H1 (cell line): ENCODE data around the gene OGFR. TPM values are rescaled to one million over a fixed set of nuclear protein-coding genes. Genes with fewer than 3 reads are reported as not detected.

Source experiments
- CTCF ChIA-PET: fragments of 300-600 bp; sonication (Branson Sonifier 250); formaldehyde crosslinking; loops from one replicate; lab custom pipeline; 2021; ENCODE audit not compliant: partially characterized antibody; lab: Charles Lee
- POLR2A ChIA-PET: fragments of 300-600 bp; sonication (Branson Sonifier 250); formaldehyde crosslinking; loops from one replicate; lab custom pipeline; 2021; ENCODE audit warnings: inconsistent platforms; ENCODE audit not compliant: partially characterized antibody; lab: Charles Lee
- DNase-seq, 2 experiments: peaks; one replicate each; pipeline versions ENCODE4 v3.0.0 to v3.0.0-alpha.2; 2010 to 2022; ENCODE audit warnings: low spot score in 2 of 2, low read depth in 1 of 2, mixed read lengths in 1 of 2
- FAIRE-seq: peaks from 2 replicates; lab custom pipeline; 2011; peaks lifted over from hg19 to GRCh38; lab: Jason Lieb, UNC
- H2AFZ ChIP-seq: 2 replicates; pipeline ENCODE4 v1.8.1; 2012; ENCODE audit warnings: low read length, inconsistent platforms
- H2AK5ac ChIP-seq: 2 replicates; pipeline ENCODE4 v1.6.1; 2013; ENCODE audit warnings: low read depth, low read length
- H2BK120ac ChIP-seq: replicated peaks from 2 replicates; pipeline ENCODE3; 2013; ENCODE audit warnings: low read depth, low read length, inconsistent platforms
- H2BK12ac ChIP-seq: 2 replicates; pipeline ENCODE4 v1.6.1; 2013; ENCODE audit warnings: low read depth, low read length
- H2BK15ac ChIP-seq: 2 replicates; pipeline ENCODE4 v1.6.1; 2013; ENCODE audit warnings: low read length
- H2BK20ac ChIP-seq: 2 replicates; pipeline ENCODE4 v1.6.1; 2013; ENCODE audit warnings: low read length
- H2BK5ac ChIP-seq: 2 replicates; pipeline ENCODE4 v1.6.1; 2013; ENCODE audit warnings: low read depth, low read length
- H3K14ac ChIP-seq: 2 replicates; pipeline ENCODE4 v1.6.1; 2013; ENCODE audit warnings: inconsistent platforms; ENCODE audit not compliant: insufficient read length
- H3K18ac ChIP-seq: 2 replicates; pipeline ENCODE4 v1.6.1; 2013; ENCODE audit warnings: low read length; ENCODE audit errors: extremely low read depth
- H3K23ac ChIP-seq: 2 replicates; pipeline ENCODE4 v1.6.1; 2013; ENCODE audit warnings: inconsistent platforms; ENCODE audit not compliant: insufficient read length
- H3K23me2 ChIP-seq: 2 replicates; pipeline ENCODE4 v1.6.1; 2013; ENCODE audit warnings: low read depth, low read length
- H3K27ac ChIP-seq: 2 replicates; pipeline ENCODE4 v1.6.1; 2011; ENCODE audit warnings: low read depth, low read length, inconsistent platforms
- H3K27me3 ChIP-seq, 4 experiments: replicated peaks in 1 of 4; 1 replicate in 1 of 4; 2 replicates in 3 of 4; pipeline versions ENCODE4 v1.6.1 to v1.8.1; 2011 to 2013; ENCODE audit warnings: low read length in 3 of 4, mild to moderate bottlenecking in 3 of 4, inconsistent platforms in 2 of 4, mixed read lengths in 2 of 4, moderate library complexity in 1 of 4; ENCODE audit not compliant: control insufficient read depth in 3 of 4, insufficient read depth in 3 of 4; ENCODE audit errors: extremely low read depth in 1 of 4
- H3K36me3 ChIP-seq, 4 experiments: 2 replicates each; pipeline versions ENCODE4 v1.6.1 to v1.8.1; 2011 to 2013; ENCODE audit warnings: mild to moderate bottlenecking in 4 of 4, low read length in 3 of 4, moderate library complexity in 2 of 4, control low read depth in 1 of 4, inconsistent platforms in 1 of 4; ENCODE audit not compliant: insufficient read depth in 4 of 4, control insufficient read depth in 2 of 4
- H3K4ac ChIP-seq: replicated peaks from 2 replicates; pipeline ENCODE3; 2013; ENCODE audit warnings: low read length, low read depth, mixed read lengths, inconsistent platforms; ENCODE audit not compliant: insufficient read length
- H3K4me1 ChIP-seq, 4 experiments: replicated peaks in 1 of 4; 1 replicate in 1 of 4; 2 replicates in 3 of 4; pipeline versions ENCODE4 v1.6.1 to v1.8.1; 2011 to 2013; ENCODE audit warnings: low read length in 3 of 4, inconsistent platforms in 2 of 4, mixed read lengths in 1 of 4; ENCODE audit not compliant: insufficient read depth in 4 of 4, control insufficient read depth in 3 of 4
- H3K4me2 ChIP-seq, 2 experiments: 2 replicates each; pipeline versions ENCODE4 v1.6.1 to v1.8.1; 2011 to 2013; ENCODE audit warnings: low read depth in 2 of 2, low read length in 2 of 2, control low read depth in 1 of 2, inconsistent platforms in 1 of 2, mild to moderate bottlenecking in 1 of 2; ENCODE audit not compliant: insufficient read depth in 1 of 2
- H3K4me3 ChIP-seq, 4 experiments: fragments of 200-600, 300-600 bp in 1 of 4; sonication (generic), shearing (Covaris generic), sonication (Bioruptor Twin) in 1 of 4; 2 replicates each; pipeline versions ENCODE4 v1.5.1 to v1.8.1; 2011 to 2016; ENCODE audit warnings: low read length in 4 of 4, low read depth in 3 of 4, control low read depth in 2 of 4, inconsistent platforms in 2 of 4, mild to moderate bottlenecking in 2 of 4, mixed read lengths in 1 of 4, moderate library complexity in 1 of 4; ENCODE audit not compliant: insufficient read depth in 2 of 4; ENCODE audit errors: extremely low read depth in 1 of 4
- H3K56ac ChIP-seq: replicated peaks from 2 replicates; pipeline ENCODE3; 2013; ENCODE audit warnings: low read depth, mild to moderate bottlenecking, mixed read lengths, low read length, inconsistent platforms; ENCODE audit not compliant: insufficient read length
- H3K79me1 ChIP-seq: 2 replicates; pipeline ENCODE4 v1.6.1; 2013; ENCODE audit warnings: low read depth, low read length, control low read depth
- H3K79me2 ChIP-seq, 2 experiments: 2 replicates each; pipeline versions ENCODE4 v1.6.1 to v1.8.1; 2012 to 2013; ENCODE audit warnings: low read length in 2 of 2, mild to moderate bottlenecking in 2 of 2, inconsistent platforms in 1 of 2; ENCODE audit not compliant: insufficient read depth in 2 of 2, control insufficient read depth in 1 of 2
- H3K9ac ChIP-seq, 4 experiments: replicated peaks in 1 of 4; 1 replicate in 1 of 4; 2 replicates in 3 of 4; pipeline versions ENCODE4 v1.6.1 to v1.8.1; 2011 to 2013; ENCODE audit warnings: low read depth in 3 of 4, low read length in 3 of 4, control low read depth in 2 of 4, mild to moderate bottlenecking in 2 of 4, moderate library complexity in 2 of 4, inconsistent platforms in 1 of 4; ENCODE audit errors: extremely low read depth in 1 of 4
- H3K9me3 ChIP-seq, 2 experiments: 2 replicates each; pipeline versions ENCODE4 v1.6.1 to v1.8.1; 2012 to 2013; ENCODE audit warnings: mild to moderate bottlenecking in 2 of 2, moderate library complexity in 2 of 2, control low read depth in 1 of 2, inconsistent platforms in 1 of 2, low read depth in 1 of 2, low read length in 1 of 2, mixed read lengths in 1 of 2; ENCODE audit not compliant: insufficient read depth in 2 of 2
- H4K20me1 ChIP-seq, 2 experiments: replicated peaks in 1 of 2; 2 replicates each; pipeline versions ENCODE3 to v1.8.1; 2011 to 2013; ENCODE audit warnings: inconsistent platforms in 2 of 2, low read length in 2 of 2, mild to moderate bottlenecking in 1 of 2; ENCODE audit not compliant: insufficient read depth in 2 of 2, control insufficient read depth in 1 of 2
- H4K5ac ChIP-seq: 2 replicates; pipeline ENCODE4 v1.6.1; 2013; ENCODE audit warnings: low read length, low read depth, mixed read lengths, inconsistent platforms; ENCODE audit not compliant: insufficient read length
- H4K8ac ChIP-seq: 2 replicates; pipeline ENCODE4 v1.8.0; 2013; ENCODE audit warnings: mild to moderate bottlenecking, moderate library complexity, low read length, inconsistent platforms; ENCODE audit not compliant: insufficient read depth; ENCODE audit errors: extremely low read depth
- H4K91ac ChIP-seq: replicated peaks from 2 replicates; pipeline ENCODE3; 2013; ENCODE audit warnings: low read length, mixed read lengths, inconsistent platforms; ENCODE audit not compliant: insufficient read length
- ASH2L ChIP-seq: fragments of 200-600, 300-600 bp; sonication (generic); IDR thresholded peaks from one replicate; pipeline ENCODE4 v1.7.1; 2017; ENCODE audit warnings: low read length
- BACH1 ChIP-seq: IDR thresholded peaks from 2 replicates; pipeline ENCODE4 v1.6.1; 2012; ENCODE audit warnings: low read length, improper control_type of control experiment
- EGR1 ChIP-seq: IDR thresholded peaks from 2 replicates; pipeline ENCODE4 v1.6.1; 2011; ENCODE audit warnings: low read depth, low read length, borderline replicate concordance
- JUN ChIP-seq: IDR thresholded peaks from 2 replicates; pipeline ENCODE4 v1.6.1; 2011; ENCODE audit warnings: low read depth, mild to moderate bottlenecking, improper control_type of control experiment, low read length
- TBP ChIP-seq: IDR thresholded peaks from 2 replicates; pipeline ENCODE4 v1.6.1; 2011; ENCODE audit warnings: low read depth, low read length, improper control_type of control experiment
- WGBS, 2 experiments: shearing (Covaris generic) in 1 of 2; methylation state at CpG; one replicate each; pipeline versions ENCODE4 v1.1.6 to v1.1.7; 2013 to 2015; ENCODE audit warnings: low lambda C conversion rate in 2 of 2, mixed read lengths in 2 of 2, inconsistent platforms in 1 of 2, low coverage in 1 of 2, missing lambda C conversion rate in 1 of 2; ENCODE audit not compliant: insufficient replicate concordance in 2 of 2, insufficient coverage in 1 of 2, insufficient read length in 1 of 2; ENCODE audit errors: extremely low coverage in 1 of 2, missing lambda C conversion rate in 1 of 2; 5-methylcytosine and 5-hydroxymethylcytosine counted together
- polyA plus RNA-seq, 7 experiments: library from polyadenylated mRNA; depleted of rRNA in 3 of 7; stranded (reverse) in 5 of 7; unstranded in 2 of 7; fragments of >200 nt in 5 of 7; fragments of 200-250 nt in 2 of 7; gene quantifications; 1 replicate in 5 of 7; 2 replicates in 1 of 7; 4 replicates in 1 of 7; pipeline versions ENCODE4 v1.2.1 to v1.2.3, GENCODE V29; 2011 to 2013; ENCODE audit warnings: missing spikeins in 2 of 7, mixed read lengths in 2 of 7
- total RNA-seq: library from RNA; stranded (reverse); fragmentation: NEBNext Ultra II Directional; extraction: Animal tissue kit (Norgen Biotek cat#: 25700); gene quantifications from 2 replicates; pipeline ENCODE4 v1.2.1, GENCODE V29; 2021
- TF ChIP-seq, protein P1 (sequence below): IDR thresholded peaks from 2 replicates; pipeline ENCODE4 v1.6.1; 2012; ENCODE audit warnings: low read length, inconsistent platforms

OGFR gene
- total and polyA plus RNA-seq, 2 of the 8 experiments (the other 6 are each of a cell fraction or from before 2014, with no cell fraction given): 13.9 to 25.1 TPM

DNA sequence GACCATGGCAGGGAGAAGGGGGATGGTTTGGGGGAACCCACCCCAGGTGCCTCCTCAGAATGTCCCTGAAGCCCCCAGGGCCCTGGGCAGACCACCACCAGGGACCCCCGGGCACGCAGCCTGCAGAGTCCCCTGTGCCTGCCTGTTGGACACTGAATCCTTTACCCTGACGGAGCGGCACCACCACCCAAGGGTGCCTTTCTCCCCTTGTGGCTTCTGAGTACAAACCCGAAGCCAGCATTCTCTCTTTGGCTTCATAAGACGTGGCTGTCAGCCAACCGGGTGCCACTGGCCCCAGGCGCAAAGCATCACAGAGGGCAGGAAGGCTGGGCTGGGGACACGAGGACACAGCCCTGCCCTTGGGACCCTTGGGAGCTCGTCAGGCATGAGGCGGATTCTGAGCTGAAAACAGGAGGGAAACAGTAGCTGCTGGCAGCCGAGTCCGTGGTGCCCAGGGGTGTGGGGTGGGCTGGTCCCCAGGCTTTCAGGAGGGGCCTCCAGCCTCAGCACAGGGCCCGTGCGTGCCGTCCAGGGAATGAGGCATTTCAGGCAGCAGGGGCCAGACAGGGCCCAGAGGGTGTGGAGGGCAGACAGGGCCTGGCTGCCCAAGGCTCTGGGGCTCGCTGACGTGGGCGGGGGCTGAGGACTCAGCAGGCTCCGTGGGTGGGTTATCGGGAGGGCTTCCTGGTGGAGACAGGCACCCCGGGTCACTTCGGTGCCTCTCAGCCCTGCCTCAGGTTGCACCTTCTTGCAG lies 15.8 kb downstream of the OGFR start:
- H3K36me3 ChIP-seq: no peaks in the 10 kb centered on the region
- no peaks in the 10 kb centered on the region for H3K79me1 ChIP-seq
- FAIRE-seq: no peak
- H2BK15ac ChIP-seq: no peak overlapping the region
- DNase-seq: no peak
- H3K9ac ChIP-seq: no peak overlapping the region
- ChIA-PET POLR2A (interaction anchor here (0.9 to 1.0 kb wide), 2 partner anchors 12 to 21 kb away, joined by 3 read pairs; no protein-coding TSS in a partner anchor), CTCF (interaction anchor here (0.8 to 1.3 kb wide), 3 partner anchors 12 to 189 kb away, joined by 3 read pairs; no protein-coding TSS in a partner anchor)
- no peak overlapping the region for H2BK20ac ChIP-seq
- H3K23me2 ChIP-seq: peaks cover 13% of the 10 kb centered on the region
- no peak overlapping the region for H2BK120ac ChIP-seq
- no peak overlapping the region for H3K4ac ChIP-seq
- H4K5ac ChIP-seq: no peak overlapping the region
- WGBS, 2 experiments: 87% methylated on average over 22 of the region's 23 CpGs; no CpG with 5 or more reads in 1 of the 2 experiments
- H3K23ac ChIP-seq: no peak overlapping the region
- H3K4me2 ChIP-seq: no peak overlapping the region
- H3K9me3 ChIP-seq: no peaks in the 10 kb centered on the region
- H4K91ac ChIP-seq: no peak overlapping the region
- no peak overlapping the region for H3K27ac ChIP-seq
- H3K18ac ChIP-seq: no peak overlapping the region
- H4K8ac ChIP-seq: no peak overlapping the region; the same call in 1 of the 2 replicates
- no peaks in the 10 kb centered on the region for H3K79me2 ChIP-seq
- H3K14ac ChIP-seq: no peak overlapping the region
- peaks cover 4 to 6% of the 10 kb centered on the region in 2 experiments for H4K20me1 ChIP-seq
- H3K56ac ChIP-seq: no peak overlapping the region
- no peak overlapping the region for H2BK12ac ChIP-seq
- peaks cover 0 to 8% (median 2%) of the 10 kb centered on the region in 4 experiments; a peak in 2 of 7 replicates for H3K27me3 ChIP-seq
- TF ChIP-seq JUN (no peak), BACH1 (no peak), EGR1 (no peak), ASH2L (no peak), TBP (no peak)
- TF ChIP-seq, protein P1, sequence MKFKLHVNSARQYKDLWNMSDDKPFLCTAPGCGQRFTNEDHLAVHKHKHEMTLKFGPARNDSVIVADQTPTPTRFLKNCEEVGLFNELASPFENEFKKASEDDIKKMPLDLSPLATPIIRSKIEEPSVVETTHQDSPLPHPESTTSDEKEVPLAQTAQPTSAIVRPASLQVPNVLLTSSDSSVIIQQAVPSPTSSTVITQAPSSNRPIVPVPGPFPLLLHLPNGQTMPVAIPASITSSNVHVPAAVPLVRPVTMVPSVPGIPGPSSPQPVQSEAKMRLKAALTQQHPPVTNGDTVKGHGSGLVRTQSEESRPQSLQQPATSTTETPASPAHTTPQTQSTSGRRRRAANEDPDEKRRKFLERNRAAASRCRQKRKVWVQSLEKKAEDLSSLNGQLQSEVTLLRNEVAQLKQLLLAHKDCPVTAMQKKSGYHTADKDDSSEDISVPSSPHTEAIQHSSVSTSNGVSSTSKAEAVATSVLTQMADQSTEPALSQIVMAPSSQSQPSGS: no peak
- no peak overlapping the region for H2AFZ ChIP-seq
- no peak overlapping the region for H3K4me3 ChIP-seq
- no peak overlapping the region for H2BK5ac ChIP-seq
- H3K4me1 ChIP-seq: peaks cover 0 to 31% (median 17%) of the 10 kb centered on the region in 4 experiments; a peak in 5 of 7 replicates
- H2AK5ac ChIP-seq: no peak overlapping the region
